ENCODE data around the gene CABP7.

- no peak for TF ChIP-seq CTCF (IDR thresholded peaks at IDR 0.05; ENCODE audit: poor library complexity)
- TF ChIP-seq EZH2phosphoT487 (IDR thresholded peaks at IDR 0.05; ENCODE audit: low read depth, severe bottlenecking, unreplicated experiment): no peak
- TF ChIP-seq EZH2 (IDR thresholded peaks at IDR 0.05; ENCODE audit: borderline replicate concordance): no peak
Observed at GRCh38 chr22:29713156-29713727, 6.6 kb upstream of the CABP7 start.
